Tibial nerve (tissue), 3 donors: ENCODE results near the gene KCNH1.

ENCODE experiments used
- CTCF ChIP-seq, 5 experiments: fragments of 200-600 bp in 3 of 5; fragments of 450-650 bp in 2 of 5; sonication (generic) in 3 of 5; IDR thresholded peaks; one replicate each; pipeline ENCODE4 v1.5.1; 2016 to 2019; ENCODE audit warnings: antibody characterized with exemption in 5 of 5, mild to moderate bottlenecking in 3 of 5, moderate library complexity in 2 of 5
- POLR2A ChIP-seq, 2 donors: fragments of 450-650 bp; IDR thresholded peaks; one replicate each; pipeline ENCODE4 v1.6.1; 2017; ENCODE audit warnings: antibody characterized with exemption in 2 of 2, mild to moderate bottlenecking in 2 of 2, moderate library complexity in 2 of 2

- TF ChIP-seq POLR2A (IDR thresholded peaks at IDR 0.05) (no peak), CTCF (IDR thresholded peaks at IDR 0.05) (no peak)
Observed at GRCh38 chr1:210900079-210900478, 233.9 kb downstream of the KCNH1 start.
